Liver (tissue), 9 donors: Measurements from ENCODE around the gene KCNC2. TPM values are rescaled to one million over a fixed set of nuclear protein-coding genes. Genes with fewer than 3 reads are reported as not detected.

Source experiments
- DNase-seq: peaks from one replicate; pipeline ENCODE4 v3.0.0-alpha.2; 2017; ENCODE audit warnings: low spot score
- H3K27ac ChIP-seq, 2 donors: one replicate each; pipeline ENCODE4 v1.7.0; 2013; ENCODE audit warnings: inconsistent platforms in 2 of 2, low read length in 2 of 2, control low read depth in 1 of 2, low read depth in 1 of 2, mild to moderate bottlenecking in 1 of 2
- H3K27me3 ChIP-seq, 4 donors: one replicate each; pipeline versions ENCODE4 v1.6.1 to v1.7.0; 2013; ENCODE audit warnings: low read length in 3 of 4, inconsistent platforms in 1 of 4, mild to moderate bottlenecking in 1 of 4, moderate library complexity in 1 of 4; ENCODE audit not compliant: control insufficient read depth in 4 of 4, insufficient read depth in 4 of 4
- H3K36me3 ChIP-seq, 4 donors: one replicate each; pipeline versions ENCODE4 v1.6.1 to v1.7.0; 2013; ENCODE audit warnings: low read length in 3 of 4, mild to moderate bottlenecking in 3 of 4, low read depth in 1 of 4, moderate library complexity in 1 of 4; ENCODE audit not compliant: control insufficient read depth in 4 of 4, insufficient read depth in 3 of 4
- H3K4me1 ChIP-seq, 4 donors: one replicate each; pipeline versions ENCODE4 v1.6.1 to v1.7.0; 2013; ENCODE audit warnings: low read length in 3 of 4, mild to moderate bottlenecking in 3 of 4, moderate library complexity in 1 of 4; ENCODE audit not compliant: control insufficient read depth in 4 of 4, insufficient read depth in 4 of 4
- H3K4me3 ChIP-seq, 3 donors: one replicate each; pipeline versions ENCODE4 v1.6.1 to v1.7.0; 2013; ENCODE audit warnings: low read length in 3 of 3, control low read depth in 1 of 3, low read depth in 1 of 3, mild to moderate bottlenecking in 1 of 3
- H3K9ac ChIP-seq, 2 donors: one replicate each; pipeline ENCODE4 v1.7.0; 2013; ENCODE audit warnings: low read length in 2 of 2, mild to moderate bottlenecking in 2 of 2, moderate library complexity in 2 of 2, control low read depth in 1 of 2, low read depth in 1 of 2
- H3K9me3 ChIP-seq, 4 donors: one replicate each; pipeline versions ENCODE4 v1.6.1 to v1.7.0; 2013; ENCODE audit warnings: low read length in 3 of 4; ENCODE audit not compliant: control insufficient read depth in 4 of 4
- FOXA1 ChIP-seq: IDR thresholded peaks from 2 replicates; pipeline ENCODE4 v1.6.1; 2016; ENCODE audit warnings: antibody characterized with exemption
- FOXA2 ChIP-seq: IDR thresholded peaks from 2 replicates; pipeline ENCODE4 v1.6.1; 2016; ENCODE audit warnings: antibody characterized with exemption
- GABPA ChIP-seq, 2 donors: IDR thresholded peaks in 1 of 2; conservative IDR thresholded peaks in 1 of 2; 2 replicates each; pipeline ENCODE4 v1.6.1; 2016; ENCODE audit warnings: antibody characterized with exemption in 2 of 2, mild to moderate bottlenecking in 1 of 2, moderate library complexity in 1 of 2
- JUND ChIP-seq, 2 donors: IDR thresholded peaks; 2 replicates each; pipeline ENCODE4 v1.6.1; 2016; ENCODE audit warnings: antibody characterized with exemption in 2 of 2
- NR2F2 ChIP-seq: IDR thresholded peaks from 2 replicates; pipeline ENCODE4 v1.6.1; 2016; ENCODE audit warnings: antibody characterized with exemption
- RAD21 ChIP-seq, 2 donors: IDR thresholded peaks; 2 replicates each; pipeline ENCODE4 v1.6.1; 2016; ENCODE audit warnings: antibody characterized with exemption in 2 of 2, mild to moderate bottlenecking in 2 of 2
- RXRA ChIP-seq, 2 donors: IDR thresholded peaks; 2 replicates each; pipeline ENCODE4 v1.6.1; 2017 to 2018; ENCODE audit warnings: antibody characterized with exemption in 2 of 2, mild to moderate bottlenecking in 1 of 2
- SP1 ChIP-seq: IDR thresholded peaks from 2 replicates; pipeline ENCODE4 v1.6.1; 2018; ENCODE audit warnings: antibody characterized with exemption, mild to moderate bottlenecking
- YY1 ChIP-seq: IDR thresholded peaks from 2 replicates; pipeline ENCODE4 v1.6.1; 2016; ENCODE audit warnings: antibody characterized with exemption, mild to moderate bottlenecking
- WGBS: extraction: QIAGEN DNeasy Blood & Tissue Kit; methylation state at CpG from one replicate; pipeline ENCODE4 v1.1.7; 2013; 5-methylcytosine and 5-hydroxymethylcytosine counted together
- polyA plus RNA-seq, 2 donors: library from polyadenylated mRNA; stranded (reverse) in 1 of 2; unstranded in 1 of 2; fragments of 200-250 nt in 1 of 2; fragments of >200 nt in 1 of 2; fragmentation: Nextera tagmentation in 1 of 2; extraction: Ambion mirVana in 1 of 2; gene quantifications; one replicate each; pipeline versions ENCODE4 v1.2.1 to v1.2.3, GENCODE V29; 2013 to 2015
- total RNA-seq, 2 donors: library from RNA; depleted of rRNA; stranded (reverse); fragments of >200 nt; gene quantifications; one replicate each; pipeline ENCODE4 v1.2.3, GENCODE V29; 2014
- TF ChIP-seq, protein P1 (sequence below): IDR thresholded peaks from 2 replicates; pipeline ENCODE4 v1.6.1; 2016; ENCODE audit warnings: antibody characterized with exemption
- TF ChIP-seq, protein P2 (sequence below): IDR thresholded peaks from 2 replicates; pipeline ENCODE4 v1.6.1; 2016; ENCODE audit warnings: antibody characterized with exemption
- TF ChIP-seq, protein P3 (sequence below): fragments of 150-350 bp; IDR thresholded peaks from 2 replicates; pipeline ENCODE4 v1.5.1; 2017; ENCODE audit warnings: improper control_type of control experiment, low read depth, low read length; ENCODE audit not compliant: missing input control
- TF ChIP-seq, protein P4 (sequence below): IDR thresholded peaks from 2 replicates; pipeline ENCODE4 v1.6.1; 2016; ENCODE audit warnings: antibody characterized with exemption, mild to moderate bottlenecking
- TF ChIP-seq, protein P5 (sequence below): IDR thresholded peaks from 2 replicates; pipeline ENCODE4 v1.6.1; 2016; ENCODE audit warnings: antibody characterized with exemption
- donor health status: healthy.
- donor health status: healthy.
- donor health status: healthy.
- donor health status: healthy.
- donor health status: healthy.

KCNC2 gene
- total and polyA plus RNA-seq, 4 donors: under 0.01 to 0.02 TPM; not detected in 2

DNA sequence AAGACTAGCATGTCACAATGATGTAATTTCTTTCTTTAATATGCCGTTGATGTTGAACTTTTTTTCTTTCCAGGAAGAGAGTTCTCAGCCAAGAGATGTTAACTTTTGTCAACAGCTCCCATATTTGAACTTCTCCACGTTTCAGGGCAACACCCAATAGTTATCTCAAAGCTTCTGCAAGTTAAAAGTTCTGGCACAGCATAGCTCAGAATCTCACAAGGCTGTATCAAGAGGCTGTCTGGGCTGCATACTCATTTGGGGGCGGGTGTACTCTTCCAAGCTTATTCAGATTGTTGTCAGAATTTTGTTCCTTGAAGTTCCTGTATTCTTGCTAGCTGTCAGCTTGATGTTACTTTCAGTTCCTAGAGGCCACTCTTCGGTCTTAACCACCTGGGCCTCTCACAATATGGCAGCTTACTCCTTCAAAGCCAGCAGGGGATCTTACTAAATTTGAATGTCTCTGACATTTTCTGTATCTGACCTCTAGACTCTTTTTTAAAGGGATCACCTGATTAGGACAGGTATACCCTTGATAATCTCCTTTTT is 38.9 kb downstream of the KCNC2 start:
- TF ChIP-seq FOXA1: no peak
- TF ChIP-seq, protein P1, sequence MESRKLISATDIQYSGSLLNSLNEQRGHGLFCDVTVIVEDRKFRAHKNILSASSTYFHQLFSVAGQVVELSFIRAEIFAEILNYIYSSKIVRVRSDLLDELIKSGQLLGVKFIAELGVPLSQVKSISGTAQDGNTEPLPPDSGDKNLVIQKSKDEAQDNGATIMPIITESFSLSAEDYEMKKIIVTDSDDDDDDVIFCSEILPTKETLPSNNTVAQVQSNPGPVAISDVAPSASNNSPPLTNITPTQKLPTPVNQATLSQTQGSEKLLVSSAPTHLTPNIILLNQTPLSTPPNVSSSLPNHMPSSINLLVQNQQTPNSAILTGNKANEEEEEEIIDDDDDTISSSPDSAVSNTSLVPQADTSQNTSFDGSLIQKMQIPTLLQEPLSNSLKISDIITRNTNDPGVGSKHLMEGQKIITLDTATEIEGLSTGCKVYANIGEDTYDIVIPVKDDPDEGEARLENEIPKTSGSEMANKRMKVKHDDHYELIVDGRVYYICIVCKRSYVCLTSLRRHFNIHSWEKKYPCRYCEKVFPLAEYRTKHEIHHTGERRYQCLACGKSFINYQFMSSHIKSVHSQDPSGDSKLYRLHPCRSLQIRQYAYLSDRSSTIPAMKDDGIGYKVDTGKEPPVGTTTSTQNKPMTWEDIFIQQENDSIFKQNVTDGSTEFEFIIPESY: no peak
- TF ChIP-seq SP1: no peak
- TF ChIP-seq JUND (IDR thresholded peaks at IDR 0.05): no peak
- TF ChIP-seq FOXA2: no peak
- Histone ChIP-seq H3K36me3 (no peaks in the 10 kb centered on the region), H3K27ac (no peak overlapping the region), H3K9ac (no peak overlapping the region), H3K9me3 (no peaks in the 10 kb centered on the region), H3K4me1 (no peaks in the 10 kb centered on the region), H3K27me3 (no peaks in the 10 kb centered on the region), H3K4me3 (no peak overlapping the region)
- WGBS: 40% methylated on average over 4 of the region's 4 CpGs
- no peak for DNase-seq

DNA sequence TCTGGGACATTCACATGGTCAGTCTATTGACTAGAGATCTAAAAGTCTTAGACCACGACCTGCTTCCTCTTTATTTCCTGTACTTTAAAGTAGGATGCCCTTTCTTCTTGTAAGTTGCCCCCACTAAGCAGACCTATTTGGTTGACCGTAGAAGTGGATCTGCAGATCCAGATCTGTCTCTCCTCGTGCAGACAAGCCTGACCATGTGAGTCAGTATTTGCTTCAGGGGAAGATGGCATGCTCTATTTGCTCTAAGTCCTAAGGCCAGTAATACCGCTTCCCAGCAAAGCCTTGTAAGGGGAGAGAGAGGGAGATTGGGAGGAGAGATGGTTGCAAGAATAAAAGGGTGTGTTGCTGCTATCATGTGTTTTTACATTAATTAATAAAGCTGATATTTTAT is 46.8 kb downstream of the KCNC2 start:
- H3K36me3 ChIP-seq: no peaks in the 10 kb centered on the region
- H3K27ac ChIP-seq: no peak overlapping the region
- no peaks in the 10 kb centered on the region for H3K9me3 ChIP-seq
- TF ChIP-seq FOXA1: no peak
- no peak for TF ChIP-seq RXRA (IDR thresholded peaks at IDR 0.05)
- TF ChIP-seq, protein P1: no peak
- H3K27me3 ChIP-seq: no peaks in the 10 kb centered on the region
- no peak overlapping the region for H3K4me3 ChIP-seq
- H3K4me1 ChIP-seq: no peaks in the 10 kb centered on the region
- H3K9ac ChIP-seq: no peak overlapping the region
- 46% methylated on average over 4 of the region's 4 CpGs for WGBS
- DNase-seq: no peak

DNA sequence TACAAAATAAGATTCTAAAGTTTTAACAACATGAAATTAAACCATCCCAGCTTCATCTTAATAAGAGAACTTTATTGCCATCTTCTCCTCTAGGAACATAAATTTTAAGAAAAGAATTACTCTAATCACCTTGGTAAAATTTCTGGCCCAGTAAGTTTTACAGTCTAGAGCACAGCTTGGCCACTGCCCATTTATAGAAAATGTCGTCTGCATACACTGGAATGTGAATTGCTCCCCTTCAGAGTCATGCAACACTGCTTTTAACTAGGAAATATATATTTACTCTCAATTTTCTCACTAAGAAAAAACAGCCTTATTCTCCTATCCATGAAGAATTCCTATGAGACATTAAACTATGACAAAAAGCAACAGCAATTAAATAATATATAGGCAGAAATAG is 48.2 kb downstream of the KCNC2 start:
- Histone ChIP-seq H3K27ac (no peak overlapping the region), H3K36me3 (no peaks in the 10 kb centered on the region), H3K4me3 (no peak overlapping the region), H3K27me3 (no peaks in the 10 kb centered on the region), H3K9ac (no peak overlapping the region), H3K4me1 (no peaks in the 10 kb centered on the region), H3K9me3 (no peaks in the 10 kb centered on the region)
- DNase-seq: no peak
- TF ChIP-seq, protein P2, sequence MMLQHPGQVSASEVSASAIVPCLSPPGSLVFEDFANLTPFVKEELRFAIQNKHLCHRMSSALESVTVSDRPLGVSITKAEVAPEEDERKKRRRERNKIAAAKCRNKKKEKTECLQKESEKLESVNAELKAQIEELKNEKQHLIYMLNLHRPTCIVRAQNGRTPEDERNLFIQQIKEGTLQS: no peak
- TF ChIP-seq YY1: no peak
- no peak for TF ChIP-seq FOXA2
- TF ChIP-seq NR2F2: no peak
- TF ChIP-seq, protein P3, sequence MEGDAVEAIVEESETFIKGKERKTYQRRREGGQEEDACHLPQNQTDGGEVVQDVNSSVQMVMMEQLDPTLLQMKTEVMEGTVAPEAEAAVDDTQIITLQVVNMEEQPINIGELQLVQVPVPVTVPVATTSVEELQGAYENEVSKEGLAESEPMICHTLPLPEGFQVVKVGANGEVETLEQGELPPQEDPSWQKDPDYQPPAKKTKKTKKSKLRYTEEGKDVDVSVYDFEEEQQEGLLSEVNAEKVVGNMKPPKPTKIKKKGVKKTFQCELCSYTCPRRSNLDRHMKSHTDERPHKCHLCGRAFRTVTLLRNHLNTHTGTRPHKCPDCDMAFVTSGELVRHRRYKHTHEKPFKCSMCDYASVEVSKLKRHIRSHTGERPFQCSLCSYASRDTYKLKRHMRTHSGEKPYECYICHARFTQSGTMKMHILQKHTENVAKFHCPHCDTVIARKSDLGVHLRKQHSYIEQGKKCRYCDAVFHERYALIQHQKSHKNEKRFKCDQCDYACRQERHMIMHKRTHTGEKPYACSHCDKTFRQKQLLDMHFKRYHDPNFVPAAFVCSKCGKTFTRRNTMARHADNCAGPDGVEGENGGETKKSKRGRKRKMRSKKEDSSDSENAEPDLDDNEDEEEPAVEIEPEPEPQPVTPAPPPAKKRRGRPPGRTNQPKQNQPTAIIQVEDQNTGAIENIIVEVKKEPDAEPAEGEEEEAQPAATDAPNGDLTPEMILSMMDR: no peak
- TF ChIP-seq SP1: no peak
- no peak for TF ChIP-seq RAD21 (IDR thresholded peaks at IDR 0.05)
- TF ChIP-seq GABPA (IDR thresholded peaks at IDR 0.05 in 1 of 2, conservative IDR thresholded peaks at IDR 0.05 in 1 of 2): no peak
- TF ChIP-seq, protein P4, sequence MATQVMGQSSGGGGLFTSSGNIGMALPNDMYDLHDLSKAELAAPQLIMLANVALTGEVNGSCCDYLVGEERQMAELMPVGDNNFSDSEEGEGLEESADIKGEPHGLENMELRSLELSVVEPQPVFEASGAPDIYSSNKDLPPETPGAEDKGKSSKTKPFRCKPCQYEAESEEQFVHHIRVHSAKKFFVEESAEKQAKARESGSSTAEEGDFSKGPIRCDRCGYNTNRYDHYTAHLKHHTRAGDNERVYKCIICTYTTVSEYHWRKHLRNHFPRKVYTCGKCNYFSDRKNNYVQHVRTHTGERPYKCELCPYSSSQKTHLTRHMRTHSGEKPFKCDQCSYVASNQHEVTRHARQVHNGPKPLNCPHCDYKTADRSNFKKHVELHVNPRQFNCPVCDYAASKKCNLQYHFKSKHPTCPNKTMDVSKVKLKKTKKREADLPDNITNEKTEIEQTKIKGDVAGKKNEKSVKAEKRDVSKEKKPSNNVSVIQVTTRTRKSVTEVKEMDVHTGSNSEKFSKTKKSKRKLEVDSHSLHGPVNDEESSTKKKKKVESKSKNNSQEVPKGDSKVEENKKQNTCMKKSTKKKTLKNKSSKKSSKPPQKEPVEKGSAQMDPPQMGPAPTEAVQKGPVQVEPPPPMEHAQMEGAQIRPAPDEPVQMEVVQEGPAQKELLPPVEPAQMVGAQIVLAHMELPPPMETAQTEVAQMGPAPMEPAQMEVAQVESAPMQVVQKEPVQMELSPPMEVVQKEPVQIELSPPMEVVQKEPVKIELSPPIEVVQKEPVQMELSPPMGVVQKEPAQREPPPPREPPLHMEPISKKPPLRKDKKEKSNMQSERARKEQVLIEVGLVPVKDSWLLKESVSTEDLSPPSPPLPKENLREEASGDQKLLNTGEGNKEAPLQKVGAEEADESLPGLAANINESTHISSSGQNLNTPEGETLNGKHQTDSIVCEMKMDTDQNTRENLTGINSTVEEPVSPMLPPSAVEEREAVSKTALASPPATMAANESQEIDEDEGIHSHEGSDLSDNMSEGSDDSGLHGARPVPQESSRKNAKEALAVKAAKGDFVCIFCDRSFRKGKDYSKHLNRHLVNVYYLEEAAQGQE: no peak
- TF ChIP-seq, protein P5, sequence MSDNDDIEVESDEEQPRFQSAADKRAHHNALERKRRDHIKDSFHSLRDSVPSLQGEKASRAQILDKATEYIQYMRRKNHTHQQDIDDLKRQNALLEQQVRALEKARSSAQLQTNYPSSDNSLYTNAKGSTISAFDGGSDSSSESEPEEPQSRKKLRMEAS: no peak
- 49% methylated on average over 1 of the region's 1 CpG for WGBS
